GM12878 (cell line): Measurements from ENCODE around the gene MAPRE3. TPM values are rescaled to one million over a fixed set of nuclear protein-coding genes. Genes with fewer than 3 reads are reported as not detected.

Source experiments
- ATAC-seq: fragments of 200-7000 bp; cut with Tn5 transposase; 3 replicates; pipeline ENCODE4 v1.9.1; 2020; ENCODE audit warnings: mild to moderate bottlenecking, moderate library complexity
- BruUV-seq: library from RNA; stranded (reverse); fragments of 400-500 nt; replicated peaks from 2 replicates; lab custom pipeline; 2021; lab: Mats Ljungman, UMichigan
- CTCF ChIA-PET: fragments of 300-600 bp; sonication (Branson Sonifier 250); formaldehyde crosslinking; extraction: SDS; loops from one replicate; lab custom pipeline; 2021; ENCODE audit warnings: inconsistent platforms; lab: Yijun Ruan, JAX
- POLR2A ChIA-PET: fragments of 350-600 bp; formaldehyde crosslinking; extraction: SDS; loops from one replicate; lab custom pipeline; 2021; ENCODE audit warnings: inconsistent platforms; lab: Charles Lee
- RAD21 ChIA-PET: fragments of 300-600 bp; sonication (Branson Sonifier 250); formaldehyde crosslinking; loops from one replicate; lab custom pipeline; 2023; ENCODE audit warnings: antibody characterized with exemption; ENCODE audit not compliant: unreplicated experiment; lab: Charles Lee
- SMC1A ChIA-PET: fragments of 300-600 bp; sonication (Branson Sonifier 250); formaldehyde crosslinking; loops from one replicate; lab custom pipeline; 2023; ENCODE audit not compliant: unreplicated experiment, uncharacterized antibody; lab: Charles Lee
- DNase-seq: peaks from one replicate; pipeline ENCODE4 v3.0.0-alpha.2; 2011; ENCODE audit warnings: low read depth, low spot score
- FAIRE-seq: peaks from 3 replicates; lab custom pipeline; 2011; peaks lifted over from hg19 to GRCh38; lab: Jason Lieb, UNC
- H2AFZ ChIP-seq: 2 replicates; pipeline ENCODE4 v1.6.0; 2011; ENCODE audit warnings: low read depth, low read length, control low read depth; ENCODE audit not compliant: control insufficient read depth
- H3K27ac ChIP-seq: 2 replicates; pipeline ENCODE4 v1.5.1; 2011; ENCODE audit warnings: control low read depth; ENCODE audit not compliant: control insufficient read depth, insufficient read depth
- H3K27me3 ChIP-seq, 2 experiments: replicated peaks in 1 of 2; 2 replicates each; pipeline versions ENCODE4 v1.6.0 to v1.6.1; 2011; ENCODE audit warnings: low read length in 1 of 2; ENCODE audit not compliant: control insufficient read depth in 2 of 2, insufficient read depth in 2 of 2
- H3K36me3 ChIP-seq, 2 experiments: 2 replicates each; pipeline ENCODE4 v1.5.1; 2011; ENCODE audit warnings: low read length in 1 of 2; ENCODE audit not compliant: control insufficient read depth in 2 of 2, insufficient read depth in 2 of 2
- H3K4me1 ChIP-seq: 2 replicates; pipeline ENCODE4 v1.6.1; 2011; ENCODE audit warnings: mild to moderate bottlenecking, low read length, moderate library complexity, mixed read lengths; ENCODE audit not compliant: control insufficient read depth, insufficient read depth
- H3K4me2 ChIP-seq: 2 replicates; pipeline ENCODE4 v1.6.0; 2011; ENCODE audit warnings: control low read depth; ENCODE audit not compliant: control insufficient read depth, insufficient read depth
- H3K4me3 ChIP-seq: fragments of 200-600 bp; sonication (generic); 2 replicates; pipeline ENCODE4 v1.5.1; 2016
- H3K79me2 ChIP-seq: 2 replicates; pipeline ENCODE4 v1.6.0; 2011; ENCODE audit warnings: low read length; ENCODE audit not compliant: control insufficient read depth, insufficient read depth
- H3K9ac ChIP-seq: 2 replicates; pipeline ENCODE4 v1.8.0; 2011; ENCODE audit warnings: low read length, control low read depth, mixed read lengths; ENCODE audit not compliant: control insufficient read depth, insufficient read depth
- H3K9me3 ChIP-seq: replicated peaks from 3 replicates; pipeline ENCODE4 v1.5.1; 2011; ENCODE audit warnings: mild to moderate bottlenecking, low read length; ENCODE audit not compliant: control insufficient read depth, insufficient read depth
- H4K20me1 ChIP-seq: 2 replicates; pipeline ENCODE4 v1.6.0; 2011; ENCODE audit not compliant: control insufficient read depth, insufficient read depth
- CBFB ChIP-seq: IDR thresholded peaks from 2 replicates; pipeline ENCODE4 v1.6.1; 2016; ENCODE audit warnings: antibody characterized with exemption, low read depth
- MYB ChIP-seq: fragments of 150-350 bp; IDR thresholded peaks from 2 replicates; pipeline ENCODE4 v1.6.1; 2014; ENCODE audit warnings: mild to moderate bottlenecking, low read depth, low read length, borderline replicate concordance
- MYC ChIP-seq: IDR thresholded peaks from 2 replicates; pipeline ENCODE4 v1.6.1; 2011; ENCODE audit warnings: mild to moderate bottlenecking, low read length, moderate library complexity, inconsistent platforms; ENCODE audit not compliant: insufficient read depth, insufficient replicate concordance, insufficient read length, severe bottlenecking
- RFX5 ChIP-seq: IDR thresholded peaks from 2 replicates; pipeline ENCODE4 v1.6.1; 2011; ENCODE audit warnings: low read depth, low read length, improper control_type of control experiment
- TBL1XR1 ChIP-seq: IDR thresholded peaks from 2 replicates; pipeline ENCODE4 v1.6.1; 2012; ENCODE audit warnings: low read depth, low read length, improper control_type of control experiment
- ZNF687 ChIP-seq: fragments of 450-650 bp; IDR thresholded peaks from 2 replicates; pipeline ENCODE4 v1.6.1; 2017; ENCODE audit warnings: mild to moderate bottlenecking, moderate library complexity
- WGBS: methylation state at CpG from one replicate; pipeline ENCODE4 v1.1.6; 2016; ENCODE audit warnings: low lambda C conversion rate; ENCODE audit not compliant: insufficient replicate concordance, insufficient coverage; ENCODE audit errors: missing lambda C conversion rate; 5-methylcytosine and 5-hydroxymethylcytosine counted together
- in situ Hi-C: fragments of 300-500 bp; cut with MboI; formaldehyde crosslinking; loops from 9 replicates; pipeline ENCODE4 v1.14.3; 2018; ENCODE audit warnings: mixed read lengths
- intact Hi-C: fragments of 100-400 bp; cut with micrococcal nuclease; formaldehyde crosslinking; loops from one replicate; pipeline ENCODE4 v1.14.2; 2022; ENCODE audit not compliant: unreplicated experiment
- polyA plus RNA-seq, 11 experiments: library from polyadenylated mRNA; depleted of rRNA in 4 of 11; unstranded in 6 of 11; stranded (reverse) in 5 of 11; fragments of >200 nt; fragmentation: Nextera tagmentation in 4 of 11; fragmentation: Illumina TruSeq in 1 of 11; extraction: Ambion mirVana in 4 of 11; extraction: Trizol in 1 of 11; gene quantifications; 1 replicate in 1 of 11; 2 replicates in 10 of 11; pipeline versions ENCODE4 v1.2.1 to v1.2.3, GENCODE V29; 2011 to 2016; ENCODE audit warnings: inconsistent platforms in 2 of 11, missing spikeins in 2 of 11, low read depth in 1 of 11
- total RNA-seq, 4 experiments: library from RNA; depleted of rRNA in 3 of 4; stranded (reverse); fragments of >200 nt in 3 of 4; fragmentation: Illumina TruSeq in 1 of 4; extraction: Trizol in 1 of 4; gene quantifications; 2 replicates each; pipeline versions ENCODE4 v1.2.1 to v1.2.3, GENCODE V29; 2013 to 2021

MAPRE3 gene
- total and polyA plus RNA-seq, 10 of the 15 experiments (the other 5 are each of a cell fraction or from before 2014, with no cell fraction given) = 0.03 to 1.3 (median 0.73) TPM; not detected in 1

GRCh38 chr2:26950246-26950645 is 20.2 kb upstream of the MAPRE3 start:
- no peak overlapping the region for H3K9ac ChIP-seq
- no peaks in the 10 kb centered on the region for H3K36me3 ChIP-seq
- DNase-seq = no peak
- H3K9me3 ChIP-seq = no peaks in the 10 kb centered on the region
- ATAC-seq = no peak
- ChIA-PET POLR2A (interaction anchor here (0.7 kb wide), 1 partner anchor 137 kb away, joined by 3 read pairs; no protein-coding TSS in a partner anchor), SMC1A (interaction anchor here (0.8 kb wide), 1 partner anchor 104 kb away, joined by 4 read pairs; no protein-coding TSS in a partner anchor), CTCF (interaction anchor here (0.6 kb wide), 2 partner anchors 26 to 343 kb away, joined by 3 to 6 read pairs; no protein-coding TSS in a partner anchor), RAD21 (interaction anchor here (1.2 kb wide), 1 partner anchor 12 kb away, joined by 3 read pairs; no protein-coding TSS in a partner anchor)
- in situ Hi-C loops (no loop called here), intact Hi-C loops (no loop called here)
- H3K27ac ChIP-seq = no peak overlapping the region
- no TSS peak for BruUV-seq
- H4K20me1 ChIP-seq = no peaks in the 10 kb centered on the region
- TF ChIP-seq ZNF687 = no peak
- TF ChIP-seq TBL1XR1 = no peak
- TF ChIP-seq CBFB = no peak
- no peak for TF ChIP-seq MYB
- TF ChIP-seq MYC = no peak
- no peak for TF ChIP-seq RFX5
- H2AFZ ChIP-seq = no peak overlapping the region
- H3K79me2 ChIP-seq = no peaks in the 10 kb centered on the region
- no peak overlapping the region for H3K4me2 ChIP-seq
- peaks cover 2 to 4% of the 10 kb centered on the region in 2 experiments; a peak in 3 of 4 replicates for H3K27me3 ChIP-seq
- no peak for FAIRE-seq
- 22% methylated on average over 5 of the region's 5 CpGs for WGBS
- no peaks in the 10 kb centered on the region for H3K4me1 ChIP-seq
- H3K4me3 ChIP-seq = no peak overlapping the region
